DMS53 treated with DMSO at 0.1 percent for 48 hours (cell line): Measurements from ENCODE around the gene JUP.
"Not testable (repeated sequence)": the region's sequence is repeated elsewhere in the genome, so short reads cannot be mapped to it uniquely, and the experiment has no call there.

ENCODE experiments used
- DNase-seq: peaks from one replicate; lab custom pipeline; 2025; ENCODE audit not compliant: unreplicated experiment; lab: John Stamatoyannopoulos, UW

The JUP gene

GRCh38 chr17:41781404-41782110, 5.0 kb downstream of the JUP start:
- DNase-seq, result no peak

GRCh38 chr17:41779954-41780353, 6.6 kb downstream of the JUP start:
- DNase-seq, result no peak

- DNase-seq, result peak; percentile 88
Measured at GRCh38 chr17:41777574-41778188, 8.8 kb downstream of the JUP start.

GRCh38 chr17:41777157-41777573, 9.3 kb downstream of the JUP start:
- peak; percentile 27 for DNase-seq

GRCh38 chr17:41776262-41776900, 10.1 kb downstream of the JUP start:
- not testable (repeated sequence) for DNase-seq

GRCh38 chr17:41775394-41776226, 10.9 kb downstream of the JUP start:
- DNase-seq, result no peak

- DNase-seq, result peak; percentile 8
Measured at GRCh38 chr17:41773731-41774193, 12.7 kb downstream of the JUP start.

- DNase-seq, result peak; percentile 89
Measured at GRCh38 chr17:41773190-41773588, 13.3 kb downstream of the JUP start.

GRCh38 chr17:41772586-41773189, 13.8 kb downstream of the JUP start:
- DNase-seq, result no peak

GRCh38 chr17:41772218-41772585, 14.3 kb downstream of the JUP start:
- peak; percentile 21 for DNase-seq

- no peak for DNase-seq
Measured at GRCh38 chr17:41771389-41772206, 14.9 kb downstream of the JUP start.

GRCh38 chr17:41769985-41770384, 16.5 kb downstream of the JUP start:
- no peak for DNase-seq

- DNase-seq, result no peak
Measured at GRCh38 chr17:41769346-41769862, 17.1 kb downstream of the JUP start.

- no peak for DNase-seq
Measured at GRCh38 chr17:41768682-41769288, 17.7 kb downstream of the JUP start.

- no peak for DNase-seq
Measured at GRCh38 chr17:41767324-41768042, 19.0 kb downstream of the JUP start.

GRCh38 chr17:41766135-41766534, 20.4 kb downstream of the JUP start:
- no peak for DNase-seq

- DNase-seq, result no peak
Measured at GRCh38 chr17:41763327-41763726, 23.2 kb downstream of the JUP start.

GRCh38 chr17:41762841-41763240, 23.7 kb downstream of the JUP start:
- no peak for DNase-seq

- no peak for DNase-seq
Measured at GRCh38 chr17:41762391-41762790, 24.1 kb downstream of the JUP start.
